ENCODE results near the gene SPATS2.
A peak's percentile ranks its signal among the peaks of the same experiment; 100 is the strongest.

SPATS2 gene

GRCh38 chr12:49534731-49535278, 167.5 kb downstream of the SPATS2 start:
- TF ChIP-seq, protein P1, sequence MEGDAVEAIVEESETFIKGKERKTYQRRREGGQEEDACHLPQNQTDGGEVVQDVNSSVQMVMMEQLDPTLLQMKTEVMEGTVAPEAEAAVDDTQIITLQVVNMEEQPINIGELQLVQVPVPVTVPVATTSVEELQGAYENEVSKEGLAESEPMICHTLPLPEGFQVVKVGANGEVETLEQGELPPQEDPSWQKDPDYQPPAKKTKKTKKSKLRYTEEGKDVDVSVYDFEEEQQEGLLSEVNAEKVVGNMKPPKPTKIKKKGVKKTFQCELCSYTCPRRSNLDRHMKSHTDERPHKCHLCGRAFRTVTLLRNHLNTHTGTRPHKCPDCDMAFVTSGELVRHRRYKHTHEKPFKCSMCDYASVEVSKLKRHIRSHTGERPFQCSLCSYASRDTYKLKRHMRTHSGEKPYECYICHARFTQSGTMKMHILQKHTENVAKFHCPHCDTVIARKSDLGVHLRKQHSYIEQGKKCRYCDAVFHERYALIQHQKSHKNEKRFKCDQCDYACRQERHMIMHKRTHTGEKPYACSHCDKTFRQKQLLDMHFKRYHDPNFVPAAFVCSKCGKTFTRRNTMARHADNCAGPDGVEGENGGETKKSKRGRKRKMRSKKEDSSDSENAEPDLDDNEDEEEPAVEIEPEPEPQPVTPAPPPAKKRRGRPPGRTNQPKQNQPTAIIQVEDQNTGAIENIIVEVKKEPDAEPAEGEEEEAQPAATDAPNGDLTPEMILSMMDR (IDR thresholded peaks at IDR 0.05; ENCODE audit: insufficient read depth, low read length, missing control alignments), result no peak
- H3K4me3 ChIP-seq (ENCODE audit: low read depth, low read length), result no peak overlapping the region
- ChIA-PET CTCF (interaction anchor here (1.1 to 3.9 kb wide), 6 partner anchors 20 to 203 kb away, joined by 3 to 35 read pairs (median 6); no protein-coding TSS in a partner anchor), POLR2A (no interaction called here)
- no peak for DNase-seq (ENCODE audit: low read depth, low spot score)

GRCh38 chr12:49535921-49536525, 168.8 kb downstream of the SPATS2 start:
- TF ChIP-seq, protein P1 (IDR thresholded peaks at IDR 0.05; ENCODE audit: insufficient read depth, low read length, missing control alignments), result no peak
- POLR2A ChIA-PET, result no interaction called here
- CTCF ChIA-PET, result interaction anchor here (1.2 to 3.9 kb wide), 4 partner anchors 18 to 188 kb away, joined by 3 to 35 read pairs (median 8); no protein-coding TSS in a partner anchor
- no peak for DNase-seq (ENCODE audit: low read depth, low spot score)
- H3K4me3 ChIP-seq (ENCODE audit: low read depth, low read length), result no peak overlapping the region

DNA sequence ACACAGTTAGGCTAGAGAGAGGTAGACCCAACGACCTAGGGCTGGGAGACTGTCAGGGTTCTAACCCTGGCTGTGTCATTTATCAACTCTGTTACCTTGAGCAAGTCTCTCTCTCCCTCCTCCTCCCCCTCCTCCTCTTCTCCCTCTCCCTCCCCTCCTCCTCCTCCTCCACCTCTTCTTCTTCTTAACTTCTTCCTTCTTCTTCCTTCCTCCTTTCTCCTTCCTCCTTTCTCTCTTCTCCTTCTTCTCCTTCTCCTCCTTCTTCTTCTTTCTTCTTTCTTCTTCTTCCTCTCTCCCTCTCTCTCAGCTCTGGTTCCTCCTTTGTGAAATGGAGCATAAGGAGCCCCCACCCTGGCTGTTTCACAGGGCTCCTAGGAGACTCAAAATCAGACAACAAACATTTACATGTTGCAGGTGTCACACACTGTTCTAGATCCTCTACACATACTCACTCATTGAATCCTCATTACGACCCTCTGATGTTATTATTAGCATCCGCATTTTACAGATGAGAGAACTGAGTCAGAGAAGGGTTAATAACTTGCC, 169.3 kb downstream of the SPATS2 start:
- POLR2A ChIA-PET, result no interaction called here
- CTCF ChIA-PET, result interaction anchor here (1.2 to 3.9 kb wide), 4 partner anchors 18 to 178 kb away, joined by 3 to 35 read pairs (median 4); no protein-coding TSS in a partner anchor
- TF ChIP-seq, protein P1 (IDR thresholded peaks at IDR 0.05; ENCODE audit: insufficient read depth, low read length, missing control alignments), result no peak
- H3K4me3 ChIP-seq (ENCODE audit: low read depth, low read length), result no peak overlapping the region
- DNase-seq (ENCODE audit: low read depth, low spot score), result no peak

DNA sequence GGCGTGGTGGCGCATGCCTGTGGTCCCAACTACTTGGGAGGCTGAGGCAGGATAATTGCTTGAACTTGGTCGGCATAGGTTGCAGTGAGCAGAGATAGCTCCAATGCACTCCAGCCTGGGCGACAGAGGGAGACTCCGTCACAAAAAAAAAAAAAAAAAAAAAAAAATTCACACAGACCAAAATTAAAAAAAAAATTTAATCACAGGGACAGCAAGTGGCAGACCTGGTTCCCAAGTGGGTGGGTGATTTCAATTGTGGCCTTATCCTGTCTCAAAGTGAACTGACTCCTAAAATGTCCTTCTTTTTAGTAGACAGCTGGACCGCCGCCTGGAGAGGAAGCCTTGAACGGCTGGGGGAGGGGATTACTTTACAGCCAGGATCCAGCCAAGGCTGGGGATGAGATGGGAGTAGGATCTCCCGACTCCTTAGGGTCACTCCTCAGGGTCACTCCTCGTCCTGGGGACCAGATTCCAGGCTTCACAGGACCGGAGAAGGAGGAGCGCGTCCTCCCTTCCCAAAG, 170.0 kb downstream of the SPATS2 start:
- TF ChIP-seq, protein P1 (IDR thresholded peaks at IDR 0.05; ENCODE audit: insufficient read depth, low read length, missing control alignments), result no peak
- peak overlapping the region; percentile 38 for H3K4me3 ChIP-seq (ENCODE audit: low read depth, low read length)
- ChIA-PET CTCF (interaction anchor here (1.1 to 3.9 kb wide), 5 partner anchors 30 to 248 kb away, joined by 3 to 35 read pairs (median 4); no protein-coding TSS in a partner anchor), POLR2A (interaction anchor here (0.6 kb wide), 1 partner anchor 9 kb away, joined by 3 read pairs; no protein-coding TSS in a partner anchor)
- no peak for DNase-seq (ENCODE audit: low read depth, low spot score)

DNA sequence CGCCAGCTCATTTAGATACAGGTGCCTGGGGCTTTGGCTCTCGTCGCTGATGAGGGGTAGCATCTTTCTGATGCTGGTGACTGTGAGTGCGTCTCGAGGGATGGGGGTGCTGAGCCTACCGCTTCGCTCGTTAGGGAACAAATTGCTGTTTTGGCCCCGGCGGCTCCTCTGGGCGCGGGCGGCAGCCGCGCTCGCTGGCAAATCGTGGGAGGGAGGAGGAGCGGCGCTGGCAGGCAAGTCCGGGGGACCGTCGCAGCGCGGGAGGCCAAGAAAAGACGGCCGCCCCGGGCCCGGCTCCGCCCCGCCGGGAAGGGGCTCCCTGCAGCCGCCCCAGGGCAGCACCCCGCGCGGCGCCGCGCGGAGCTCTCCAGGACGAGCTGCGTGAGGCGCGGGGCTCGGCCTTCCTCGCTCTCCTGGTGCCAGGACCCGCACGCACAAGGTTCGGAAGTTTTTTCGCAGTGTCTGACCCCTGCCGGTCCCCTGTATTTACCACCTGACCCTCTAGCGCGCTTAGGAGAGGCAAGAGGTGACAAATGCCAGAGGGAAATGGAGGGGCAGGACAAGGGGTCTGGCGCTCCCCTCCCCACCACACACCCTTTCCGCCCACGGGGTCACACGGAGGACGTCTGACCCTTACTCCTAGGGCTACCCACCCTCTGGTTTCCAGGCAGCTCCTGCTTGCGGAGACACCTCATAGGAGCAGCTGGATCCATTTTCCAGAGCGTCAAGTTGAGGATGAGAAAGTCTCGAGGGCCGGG, 170.7 kb downstream of the SPATS2 start:
- ChIA-PET CTCF (interaction anchor here (0.8 to 3.9 kb wide), 6 partner anchors 29 to 450 kb away, joined by 3 to 35 read pairs (median 4); no protein-coding TSS in a partner anchor), POLR2A (interaction anchor here (0.6 kb wide), 1 partner anchor 8 kb away, joined by 3 read pairs; no protein-coding TSS in a partner anchor)
- no peak for DNase-seq (ENCODE audit: low read depth, low spot score)
- TF ChIP-seq, protein P1 (IDR thresholded peaks at IDR 0.05; ENCODE audit: insufficient read depth, low read length, missing control alignments), result no peak
- H3K4me3 ChIP-seq (ENCODE audit: low read depth, low read length), result peak overlapping the region; percentile 38

Measured in AG04449 (cell line).